Measurements from ENCODE around the gene SNX32.

DNA sequence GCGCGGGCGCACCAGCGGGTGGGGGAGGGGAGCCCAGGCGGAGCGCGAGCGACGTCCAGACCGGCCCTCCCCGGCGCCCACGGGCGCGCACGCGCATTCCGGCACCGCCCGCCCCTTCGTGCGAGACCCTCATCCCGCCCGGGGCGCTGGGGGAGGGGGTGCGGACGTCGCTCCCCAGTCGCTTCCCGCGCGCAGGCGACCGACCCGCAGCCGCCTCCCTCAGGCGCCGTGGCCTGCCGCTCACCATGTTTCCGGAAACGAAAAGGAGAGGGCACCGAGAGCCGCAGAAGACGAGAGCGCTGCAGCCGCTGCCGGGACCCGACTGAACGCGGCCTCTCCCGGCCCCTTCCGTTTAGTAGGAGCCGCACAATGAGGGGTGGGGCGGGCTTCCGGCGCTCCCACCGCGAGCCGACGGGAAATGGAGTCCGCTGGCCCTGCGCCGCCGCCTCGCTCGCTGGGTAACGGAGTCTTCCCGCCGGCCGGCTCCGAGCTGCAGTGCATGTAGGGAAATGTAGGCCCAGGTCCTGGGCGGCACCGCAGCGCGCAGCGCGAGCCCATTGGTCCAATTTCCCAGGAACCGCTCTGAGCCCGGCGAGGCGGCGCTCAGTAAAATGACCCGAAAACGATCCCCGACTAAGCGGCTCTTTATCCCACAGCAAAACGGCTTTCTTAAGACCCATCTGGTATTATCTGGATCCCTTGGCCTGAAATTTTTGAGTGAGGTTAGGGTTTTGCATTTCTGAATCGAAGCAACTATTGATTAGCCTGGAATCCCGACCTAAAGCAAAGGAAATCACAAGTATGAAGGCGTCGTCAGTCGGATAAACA lies 24.3 kb downstream of the SNX32 start, which contains the start of gene CFL1:
- TF ChIP-seq CTCF (IDR thresholded peaks at IDR 0.05; ENCODE audit: low read depth, low read length) (no peak), EZH2phosphoT487 (IDR thresholded peaks at IDR 0.05; ENCODE audit: low read depth) (no peak)

Data from OCI-LY3 (cell line).